Measurements from ENCODE around the gene LANCL3. TPM values are rescaled to one million over a fixed set of nuclear protein-coding genes. Genes with fewer than 3 reads are reported as not detected.

LANCL3 gene
- total RNA-seq, 2 experiments from 2014 or later, result 0.04 to 0.30 TPM

DNA sequence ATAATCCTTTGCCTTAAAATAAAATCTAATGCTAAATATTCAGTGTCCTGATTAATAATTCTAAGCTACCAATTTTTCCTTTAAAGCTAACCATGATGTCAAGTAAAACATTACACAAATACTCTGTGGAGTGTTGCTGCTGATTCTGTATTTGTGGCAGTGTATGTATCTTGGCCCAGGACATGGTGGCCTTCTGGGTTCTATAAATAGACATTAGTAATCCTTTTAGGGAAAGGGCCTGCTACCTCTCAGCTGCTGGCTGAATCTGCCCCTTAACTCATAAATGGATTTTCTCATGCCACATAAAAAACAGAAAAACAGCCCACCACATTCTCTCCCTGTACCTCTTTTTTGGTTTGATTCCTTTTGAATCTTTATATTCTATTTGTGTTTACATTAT lies 113.0 kb downstream of the LANCL3 start:
- Mint-ChIP-seq H3K36me3 (no peaks in the 10 kb centered on the region), H3K9me3 (no peaks in the 10 kb centered on the region), H3K4me3 (no peak overlapping the region), H3K4me1 (no peaks in the 10 kb centered on the region), H3K27ac (no peak overlapping the region), H3K27me3 (peaks cover 8% of the 10 kb centered on the region)
- no peak for DNase-seq

DNA sequence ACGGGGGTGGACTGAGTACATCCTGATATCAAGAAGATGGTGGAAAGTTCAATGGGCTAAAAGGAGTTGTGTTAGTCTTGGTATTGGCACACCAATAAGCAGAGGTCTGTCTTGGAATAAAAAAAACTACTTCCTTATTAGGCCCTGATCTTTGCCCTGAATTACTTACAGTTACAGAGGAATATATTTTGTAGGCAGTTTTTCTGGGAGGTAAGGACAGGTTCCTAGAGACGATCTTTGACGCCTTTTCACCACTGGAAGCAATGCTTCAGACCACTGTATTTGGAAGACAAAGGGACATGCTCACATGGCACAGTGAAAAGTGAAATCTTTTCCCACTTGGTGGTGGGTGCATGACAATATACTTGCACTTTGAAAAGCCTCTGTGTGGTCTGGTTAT lies 113.5 kb downstream of the LANCL3 start:
- Mint-ChIP-seq H3K36me3 (no peaks in the 10 kb centered on the region), H3K9me3 (no peaks in the 10 kb centered on the region), H3K27me3 (peaks cover 8% of the 10 kb centered on the region), H3K4me3 (no peak overlapping the region), H3K27ac (no peak overlapping the region), H3K4me1 (no peaks in the 10 kb centered on the region)
- DNase-seq, result no peak

DNA sequence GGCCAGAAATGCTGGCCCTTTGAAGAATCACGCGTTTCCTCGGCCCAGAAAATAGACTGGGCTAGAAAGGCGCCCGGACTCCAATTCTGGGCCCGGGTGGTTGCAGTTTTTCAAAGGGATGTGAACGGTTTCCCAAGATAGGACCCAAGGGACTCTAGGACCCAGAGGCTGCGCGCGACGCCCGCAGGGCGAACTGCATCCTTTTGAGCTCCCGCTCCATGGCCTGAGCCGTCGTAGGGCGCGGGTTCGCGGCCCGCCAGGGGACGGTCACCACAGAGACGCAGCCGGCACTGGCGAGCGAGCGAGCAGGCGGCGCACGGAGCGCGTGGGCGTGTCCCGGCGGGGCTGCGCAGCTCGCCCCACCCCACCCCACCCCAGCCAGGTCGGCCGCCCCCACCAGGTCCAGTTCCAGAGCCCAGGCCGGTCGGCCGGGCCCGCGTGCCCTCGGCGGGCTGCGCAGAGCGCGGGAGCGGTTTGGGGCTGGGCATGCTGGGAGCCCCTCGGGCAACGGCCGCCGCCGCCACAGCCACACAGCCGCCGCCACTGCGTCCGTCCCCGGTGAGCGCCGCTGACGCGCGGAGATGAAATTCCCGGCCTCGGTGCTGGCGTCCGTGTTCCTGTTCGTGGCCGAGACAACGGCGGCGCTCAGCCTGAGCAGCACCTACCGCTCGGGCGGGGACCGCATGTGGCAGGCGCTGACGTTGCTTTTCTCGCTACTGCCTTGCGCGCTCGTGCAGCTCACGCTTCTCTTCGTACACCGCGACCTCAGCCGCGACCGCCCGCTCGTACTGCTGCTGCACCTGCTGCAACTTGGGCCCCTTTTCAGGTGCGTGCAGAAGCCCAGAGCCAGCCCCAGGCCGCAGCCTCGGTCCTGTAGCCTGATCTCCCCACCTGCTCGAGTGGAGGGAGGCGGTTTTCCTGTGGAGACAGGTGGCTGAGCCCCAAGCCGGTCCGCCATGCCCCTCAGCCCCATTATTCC lies 114.2 kb downstream of the LANCL3 start, which contains the start of gene XK:
Gene XK (plus strand): TSS at position 411 of the 979 bp plus-strand sequence. CDS start 171 bp downstream, at position 582.
- peak; percentile 51 for DNase-seq
- Mint-ChIP-seq H3K4me3 (peak within 1 kb of the TSS; percentile 58), H3K27me3 (peaks cover 8% of the 10 kb centered on the region)

DNA sequence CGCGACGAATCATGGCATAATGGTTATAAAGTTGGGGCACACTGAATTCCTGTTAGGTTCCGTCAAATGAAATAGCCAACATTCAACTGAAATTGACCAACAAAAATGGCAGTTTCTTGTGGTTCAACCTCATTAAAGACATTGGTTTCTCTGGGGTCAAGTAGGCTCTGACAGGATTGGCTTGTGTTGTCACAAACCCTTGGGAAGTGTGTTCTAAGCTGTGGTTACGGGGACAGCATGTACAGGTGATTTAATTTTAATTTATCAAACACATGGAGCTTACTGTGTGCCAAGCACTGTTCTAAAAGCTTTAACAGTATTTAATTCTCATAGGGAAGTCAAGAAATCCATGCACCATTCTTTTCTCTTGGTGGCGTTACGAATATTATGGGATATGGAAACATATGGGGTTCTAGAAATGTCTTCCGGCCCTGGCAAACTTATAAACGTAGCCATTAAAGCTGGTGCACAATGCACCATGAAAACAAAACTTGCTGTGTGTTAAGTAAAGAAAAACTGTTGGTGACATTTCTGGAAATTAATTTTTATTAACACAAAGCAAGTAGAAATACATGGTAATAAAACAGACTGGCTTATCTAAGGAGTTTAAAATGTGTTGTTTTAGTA lies 115.0 kb downstream of the LANCL3 start:
- Mint-ChIP-seq H3K27ac (no peak overlapping the region), H3K4me1 (no peaks in the 10 kb centered on the region), H3K4me3 (peak overlapping the region; percentile 58), H3K36me3 (no peaks in the 10 kb centered on the region), H3K27me3 (peaks cover 8% of the 10 kb centered on the region), H3K9me3 (no peaks in the 10 kb centered on the region)
- no peak for DNase-seq

More for the DNA sequence above, 114.2 kb downstream of the LANCL3 start, which contains the start of gene XK:
- Mint-ChIP-seq H3K27ac (no peak within 1 kb of the TSS), H3K9me3 (no peaks in the 10 kb centered on the region), H3K36me3 (no peaks in the 10 kb centered on the region), H3K4me1 (no peaks in the 10 kb centered on the region)

DNA sequence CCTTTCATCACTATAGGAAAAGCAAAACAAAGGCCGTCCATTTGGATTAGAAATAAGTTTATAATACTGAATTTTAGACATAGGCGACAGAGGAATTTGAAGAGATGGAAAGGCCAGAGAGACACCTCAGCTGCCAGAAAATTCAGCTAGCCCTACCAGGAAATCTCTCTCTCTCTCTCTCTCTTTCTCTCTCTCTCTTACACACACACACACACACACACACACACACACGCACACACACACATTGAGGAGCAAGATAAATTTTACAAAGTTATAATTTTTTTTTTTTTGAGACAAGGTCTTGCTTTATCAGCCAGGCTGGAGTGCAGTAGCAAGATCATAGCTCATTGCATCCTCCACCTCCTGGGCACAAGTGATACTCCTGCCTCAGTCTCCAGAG lies 115.5 kb downstream of the LANCL3 start:
- no peak overlapping the region for H3K27ac Mint-ChIP-seq
- H3K4me3 Mint-ChIP-seq, result no peak overlapping the region
- DNase-seq, result no peak
- no peaks in the 10 kb centered on the region for H3K4me1 Mint-ChIP-seq
- no peaks in the 10 kb centered on the region for H3K9me3 Mint-ChIP-seq
- H3K27me3 Mint-ChIP-seq, result peaks cover 8% of the 10 kb centered on the region
- H3K36me3 Mint-ChIP-seq, result no peaks in the 10 kb centered on the region

DNA sequence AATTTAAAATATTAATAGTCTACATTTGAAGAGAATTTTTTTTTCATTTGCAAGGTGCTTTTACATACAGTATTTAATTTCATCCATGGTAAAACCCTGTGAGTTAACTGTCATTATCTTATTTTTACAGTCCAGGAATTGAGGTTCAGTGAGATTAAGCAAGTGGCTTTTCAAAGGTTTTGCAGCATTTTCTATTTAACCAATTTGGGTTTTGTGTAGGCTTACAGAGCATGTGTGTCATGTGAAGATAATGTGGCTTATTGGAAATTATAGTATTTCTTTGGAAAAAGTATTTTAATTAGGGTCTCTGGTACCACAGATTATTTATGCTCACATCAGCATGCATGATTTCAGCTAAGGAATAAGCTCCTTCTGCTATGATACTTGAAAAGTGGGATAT lies 118.7 kb downstream of the LANCL3 start:
- H3K36me3 Mint-ChIP-seq, result no peaks in the 10 kb centered on the region
- no peak overlapping the region for H3K27ac Mint-ChIP-seq
- H3K4me3 Mint-ChIP-seq, result no peak overlapping the region
- H3K9me3 Mint-ChIP-seq, result no peaks in the 10 kb centered on the region
- DNase-seq, result no peak
- H3K4me1 Mint-ChIP-seq, result no peaks in the 10 kb centered on the region
- H3K27me3 Mint-ChIP-seq, result peaks cover 1% of the 10 kb centered on the region

DNA sequence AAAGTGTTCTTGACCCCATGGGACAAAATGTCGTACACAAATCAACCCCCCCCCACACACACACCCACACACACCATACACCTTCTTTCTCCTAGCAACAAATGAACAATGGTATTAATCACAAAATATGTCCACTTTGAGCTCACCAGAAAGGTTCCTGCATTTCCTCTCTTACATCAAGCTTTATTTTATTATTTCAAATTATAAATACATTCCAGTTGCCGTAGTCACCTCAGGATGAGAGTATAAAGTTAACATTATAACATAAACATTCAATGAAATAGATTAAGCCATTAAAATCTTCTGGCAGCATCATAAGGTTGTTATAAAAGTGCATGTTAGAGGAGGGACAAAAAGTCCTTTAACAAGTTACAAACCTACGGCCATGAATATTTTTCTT lies 121.5 kb downstream of the LANCL3 start:
- Mint-ChIP-seq H3K4me1 (no peaks in the 10 kb centered on the region), H3K27me3 (no peaks in the 10 kb centered on the region), H3K27ac (no peak overlapping the region), H3K9me3 (no peaks in the 10 kb centered on the region), H3K4me3 (no peak overlapping the region), H3K36me3 (no peaks in the 10 kb centered on the region)
- no peak for DNase-seq

DNA sequence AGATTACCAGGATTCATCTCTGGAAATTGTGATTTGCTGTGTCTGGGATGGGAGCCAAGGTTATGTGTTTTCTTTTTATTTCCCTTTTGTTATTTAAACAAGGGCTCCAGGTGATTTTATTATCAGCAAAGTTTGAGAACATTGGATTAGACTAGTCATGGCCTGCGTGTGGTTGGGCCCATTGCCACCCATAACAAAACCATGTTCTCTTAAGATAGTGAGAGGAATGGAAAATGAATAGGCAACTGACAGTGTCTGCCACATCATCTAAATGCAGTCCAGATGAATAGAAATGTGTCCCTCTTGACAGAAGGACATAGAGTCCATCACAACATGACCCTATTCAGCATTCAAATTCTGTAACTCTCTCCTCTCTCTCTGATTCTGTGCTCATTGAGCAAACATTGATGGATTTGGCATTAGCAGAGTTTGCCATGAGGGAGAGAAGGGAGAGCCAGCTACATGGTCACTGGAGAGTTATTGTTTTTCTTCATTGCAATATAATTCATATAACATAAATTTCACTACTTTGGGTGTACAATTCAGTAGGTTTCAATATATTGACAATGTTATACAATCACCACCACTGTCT lies 125.8 kb downstream of the LANCL3 start:
- no peaks in the 10 kb centered on the region for H3K9me3 Mint-ChIP-seq
- H3K4me1 Mint-ChIP-seq, result no peaks in the 10 kb centered on the region
- no peak overlapping the region for H3K27ac Mint-ChIP-seq
- no peaks in the 10 kb centered on the region for H3K27me3 Mint-ChIP-seq
- H3K36me3 Mint-ChIP-seq, result no peaks in the 10 kb centered on the region
- no peak for DNase-seq
- no peak overlapping the region for H3K4me3 Mint-ChIP-seq

DNA sequence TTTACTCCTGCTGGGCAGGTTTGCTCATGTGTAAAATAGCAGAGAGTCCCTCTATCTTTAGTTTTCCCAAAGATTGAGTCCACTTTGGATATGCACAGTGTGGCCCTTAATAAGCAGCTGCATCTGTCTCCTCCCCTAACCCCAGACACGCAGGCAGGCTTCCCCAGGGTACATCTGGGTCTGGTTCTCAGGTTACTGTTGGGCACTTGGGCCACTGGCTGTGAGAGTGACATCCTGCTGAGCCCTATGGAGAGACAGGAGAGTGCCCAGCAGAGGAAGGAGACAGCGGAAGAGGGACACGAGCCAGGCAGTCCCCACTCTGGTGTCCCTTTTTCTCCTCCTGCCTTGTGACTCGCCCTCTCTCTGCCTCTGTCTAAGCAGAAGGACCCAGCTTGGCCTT lies 130.1 kb downstream of the LANCL3 start:
- H3K4me1 Mint-ChIP-seq, result no peaks in the 10 kb centered on the region
- H3K36me3 Mint-ChIP-seq, result no peaks in the 10 kb centered on the region

DNA sequence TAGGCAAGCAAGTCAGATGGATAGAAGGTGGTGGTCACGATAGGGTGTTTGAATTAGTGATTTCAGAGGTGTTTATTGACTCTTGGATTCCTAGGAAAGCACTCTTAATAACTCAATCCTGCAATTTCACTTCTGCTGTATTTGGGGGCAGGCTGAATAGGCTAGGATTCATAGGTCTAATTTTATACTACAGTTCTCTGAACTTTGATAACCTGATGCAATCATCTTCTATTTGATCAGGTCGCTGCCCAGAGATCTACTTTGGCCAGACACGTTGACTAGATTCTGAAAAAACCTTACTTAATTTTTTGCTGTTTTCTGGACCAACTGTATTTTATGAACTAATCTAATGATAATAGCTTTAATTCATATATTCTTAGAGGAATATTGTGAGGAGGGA lies 140.5 kb downstream of the LANCL3 start:
- no peak for DNase-seq
- Mint-ChIP-seq H3K4me3 (no peak overlapping the region), H3K27me3 (no peaks in the 10 kb centered on the region), H3K9me3 (no peaks in the 10 kb centered on the region), H3K27ac (no peak overlapping the region), H3K36me3 (no peaks in the 10 kb centered on the region), H3K4me1 (peaks cover 4% of the 10 kb centered on the region)

More for the DNA sequence above, 130.1 kb downstream of the LANCL3 start:
- DNase-seq, result no peak
- Mint-ChIP-seq H3K9me3 (no peaks in the 10 kb centered on the region), H3K27me3 (no peaks in the 10 kb centered on the region), H3K4me3 (no peak overlapping the region), H3K27ac (no peak overlapping the region)

DNA sequence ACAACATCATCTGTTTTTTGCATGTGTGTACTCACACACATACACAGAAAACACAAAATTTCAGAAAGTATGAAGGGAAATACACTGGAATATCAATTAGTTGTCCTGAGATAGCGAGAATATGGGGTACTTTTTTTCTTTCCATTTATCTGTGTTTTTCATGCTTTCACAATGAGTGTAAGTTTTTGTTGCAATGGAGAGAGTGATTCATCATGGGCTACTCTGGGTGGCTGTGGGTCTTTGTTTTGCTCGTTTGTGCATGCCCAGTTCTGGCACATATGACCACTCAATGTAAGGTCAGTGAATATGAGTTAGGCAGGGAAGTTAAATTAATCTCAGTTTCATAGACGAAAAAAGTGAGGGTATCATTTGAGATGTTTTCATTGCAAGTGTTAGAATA lies 141.0 kb downstream of the LANCL3 start:
- H3K9me3 Mint-ChIP-seq, result no peaks in the 10 kb centered on the region
- DNase-seq, result no peak
- H3K27me3 Mint-ChIP-seq, result no peaks in the 10 kb centered on the region
- H3K27ac Mint-ChIP-seq, result no peak overlapping the region
- peaks cover 4% of the 10 kb centered on the region for H3K4me1 Mint-ChIP-seq
- H3K4me3 Mint-ChIP-seq, result no peak overlapping the region
- H3K36me3 Mint-ChIP-seq, result no peaks in the 10 kb centered on the region

DNA sequence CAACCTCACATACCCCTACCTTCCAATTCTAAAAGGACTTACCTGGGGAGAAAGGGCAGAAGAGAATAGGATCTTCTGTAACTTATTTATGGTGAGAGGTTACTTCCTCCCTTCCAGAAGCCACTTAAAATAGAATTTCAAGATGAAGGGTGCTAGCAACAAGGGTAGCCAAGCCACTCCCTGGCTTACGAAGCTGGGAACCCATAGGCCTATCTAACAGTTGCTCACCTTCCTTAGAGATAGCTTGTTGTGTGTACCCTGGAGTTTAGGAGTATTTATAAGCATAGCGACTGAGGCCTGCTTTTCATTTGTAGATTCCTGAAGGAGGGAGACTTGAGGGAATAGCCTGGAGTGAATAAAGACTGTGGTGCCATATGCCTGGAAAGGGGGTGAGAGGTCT lies 143.0 kb downstream of the LANCL3 start:
- H3K4me3 Mint-ChIP-seq, result no peak overlapping the region
- no peak for DNase-seq
- H3K36me3 Mint-ChIP-seq, result no peaks in the 10 kb centered on the region
- H3K4me1 Mint-ChIP-seq, result peaks cover 4% of the 10 kb centered on the region
- no peak overlapping the region for H3K27ac Mint-ChIP-seq
- no peaks in the 10 kb centered on the region for H3K27me3 Mint-ChIP-seq
- H3K9me3 Mint-ChIP-seq, result peaks cover 7% of the 10 kb centered on the region

DNA sequence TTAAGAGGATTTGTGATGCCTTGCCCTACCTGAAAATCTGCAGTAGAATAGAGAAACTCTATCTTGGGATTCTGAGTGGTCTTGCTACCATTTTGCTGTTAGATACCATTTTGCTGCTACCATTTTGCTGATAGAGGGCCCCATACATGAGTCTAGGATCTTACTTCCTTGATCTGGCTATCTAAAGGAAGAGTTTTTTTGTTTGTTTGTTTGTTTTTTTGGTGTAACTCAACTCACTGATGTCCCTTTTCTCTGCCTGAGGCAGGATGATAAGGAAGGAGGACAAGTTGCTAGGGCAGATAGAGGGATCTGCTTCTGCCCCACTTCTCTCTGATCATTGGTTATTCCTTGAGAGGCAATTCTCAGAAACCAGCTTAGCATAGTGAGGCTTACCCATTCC lies 145.1 kb downstream of the LANCL3 start:
- H3K9me3 Mint-ChIP-seq, result peaks cover 7% of the 10 kb centered on the region
- no peak overlapping the region for H3K27ac Mint-ChIP-seq
- no peaks in the 10 kb centered on the region for H3K36me3 Mint-ChIP-seq

DNA sequence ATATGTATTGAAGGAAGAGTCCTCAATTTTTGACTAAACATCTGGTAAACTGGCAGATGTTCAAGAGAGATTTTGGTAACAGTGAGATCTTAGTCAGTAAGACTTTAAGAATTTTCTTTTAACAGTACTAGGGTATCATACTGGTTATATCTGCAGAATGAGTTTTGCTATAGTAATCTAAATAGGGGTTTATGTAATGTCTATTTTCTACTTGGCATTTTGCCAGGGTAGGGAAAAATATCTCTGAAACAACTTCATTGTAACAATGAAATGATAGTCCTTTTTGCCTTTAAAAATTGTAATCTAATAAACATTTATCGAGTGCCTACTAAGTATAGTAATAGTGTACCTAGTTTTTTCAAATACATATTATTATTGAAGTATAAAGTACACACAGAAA lies 146.2 kb downstream of the LANCL3 start:
- H3K4me3 Mint-ChIP-seq, result no peak overlapping the region
- H3K27ac Mint-ChIP-seq, result no peak overlapping the region
- H3K36me3 Mint-ChIP-seq, result no peaks in the 10 kb centered on the region
- DNase-seq, result no peak
- H3K4me1 Mint-ChIP-seq, result no peaks in the 10 kb centered on the region
- H3K27me3 Mint-ChIP-seq, result no peaks in the 10 kb centered on the region
- peaks cover 7% of the 10 kb centered on the region for H3K9me3 Mint-ChIP-seq

More for the DNA sequence above, 145.1 kb downstream of the LANCL3 start:
- Mint-ChIP-seq H3K4me1 (peaks cover 4% of the 10 kb centered on the region), H3K4me3 (no peak overlapping the region), H3K27me3 (no peaks in the 10 kb centered on the region)
- no peak for DNase-seq

DNA sequence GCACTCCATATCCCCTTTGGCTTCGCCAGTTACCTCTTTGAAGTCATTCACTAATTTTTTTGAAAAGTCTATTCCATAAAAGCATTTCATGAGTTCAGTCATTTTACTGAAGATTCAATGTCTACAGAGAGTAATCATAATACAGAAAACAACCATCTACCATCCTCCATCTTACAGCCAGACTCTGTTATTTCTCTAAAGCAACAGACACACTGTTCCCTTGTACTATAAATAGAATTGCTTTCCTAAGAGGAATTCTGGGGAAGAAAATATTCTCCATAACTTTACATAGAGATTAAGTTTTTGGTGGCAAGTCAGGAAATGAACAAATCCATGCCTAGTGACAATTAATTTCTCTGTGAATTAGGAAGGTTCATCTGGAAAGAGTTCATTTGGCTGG lies 151.1 kb downstream of the LANCL3 start:
- H3K4me1 Mint-ChIP-seq, result no peaks in the 10 kb centered on the region
- no peaks in the 10 kb centered on the region for H3K36me3 Mint-ChIP-seq
- peaks cover 4% of the 10 kb centered on the region for H3K27me3 Mint-ChIP-seq
- H3K4me3 Mint-ChIP-seq, result no peak overlapping the region
- DNase-seq, result no peak
- no peak overlapping the region for H3K27ac Mint-ChIP-seq
- H3K9me3 Mint-ChIP-seq, result peaks cover 7% of the 10 kb centered on the region
